CD4-positive, alpha-beta T cell treated with Interleukin-2 at 100 ng/mL for 4 hours (primary cell): Measurements from ENCODE around the gene PPP1R27.
"Not testable (repeated sequence)": the region's sequence is repeated elsewhere in the genome, so short reads cannot be mapped to it uniquely, and the experiment has no call there.

Source experiments
- DNase-seq: peaks from one replicate; pipeline ENCODE4 v3.0.0-alpha.2; 2020; ENCODE audit warnings: low spot score

The PPP1R27 gene

DNA sequence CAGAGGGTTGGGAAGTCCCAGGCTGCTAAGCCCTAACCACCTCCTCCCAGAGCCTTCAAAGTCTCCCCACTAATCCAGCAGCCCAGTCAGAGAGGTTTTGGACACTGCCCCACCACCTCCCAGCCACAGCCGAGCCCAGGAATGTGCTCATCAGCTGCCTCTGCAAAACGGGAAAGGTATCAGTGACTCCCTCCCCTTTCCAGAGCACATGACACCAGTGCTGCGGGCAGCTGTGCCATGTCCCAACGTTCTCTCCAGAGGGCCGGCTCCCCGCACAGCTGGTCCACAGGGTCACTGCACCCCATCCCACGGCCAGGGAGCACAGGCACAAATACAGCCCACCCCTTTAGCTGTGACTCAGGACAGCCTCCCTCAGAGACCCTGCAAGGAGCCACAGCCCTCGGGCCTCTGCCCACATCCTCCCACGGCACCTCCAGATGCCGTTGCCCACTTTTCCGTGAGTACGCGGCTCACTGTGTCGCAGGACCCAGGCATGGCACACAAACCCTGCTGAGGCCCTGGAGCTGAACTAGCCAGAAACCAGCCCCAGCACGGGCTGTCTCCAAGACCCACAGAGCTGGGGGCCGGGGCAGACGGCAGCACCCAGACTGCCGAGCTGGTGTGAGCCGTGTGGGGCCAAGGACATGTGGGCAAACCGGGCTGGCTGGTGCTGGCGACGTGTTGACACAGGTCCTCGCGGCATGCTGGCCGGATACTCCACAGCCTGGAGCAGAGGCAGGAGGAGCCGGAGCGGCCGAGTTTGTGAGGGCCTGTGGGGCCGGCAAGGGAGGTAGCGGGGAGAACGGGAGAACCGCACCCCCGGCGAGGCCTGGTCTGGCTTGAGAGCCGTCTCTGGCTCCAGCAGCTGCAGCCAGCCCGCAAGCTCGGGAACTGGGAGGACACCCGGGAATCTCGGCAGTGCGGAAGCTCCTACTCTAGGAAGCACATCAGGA, 6.3 kb upstream of the PPP1R27 start:
- no peak for DNase-seq

GRCh38 chr17:81840059-81840458, 5.2 kb upstream of the PPP1R27 start:
- DNase-seq, result not testable (repeated sequence)

DNA sequence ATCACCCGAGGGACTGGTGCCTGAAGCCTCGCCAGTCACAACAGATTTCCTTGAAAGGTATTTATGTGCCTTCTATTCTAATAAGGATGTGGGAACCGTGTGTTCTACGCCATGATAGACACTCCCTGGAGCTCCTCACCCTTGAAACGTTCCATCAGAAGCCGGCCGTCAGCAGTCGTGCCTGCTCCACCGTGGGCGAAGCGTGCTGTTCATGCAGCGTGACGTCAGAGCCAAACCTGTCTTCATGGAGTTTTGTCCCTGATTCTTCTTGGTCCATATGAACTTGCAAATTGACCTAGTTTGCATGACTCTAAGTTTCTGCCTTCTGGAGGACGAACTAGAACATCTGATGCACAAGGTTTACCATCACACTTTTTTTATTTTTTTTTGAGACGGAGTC, 4.5 kb upstream of the PPP1R27 start:
- DNase-seq, result no peak

DNA sequence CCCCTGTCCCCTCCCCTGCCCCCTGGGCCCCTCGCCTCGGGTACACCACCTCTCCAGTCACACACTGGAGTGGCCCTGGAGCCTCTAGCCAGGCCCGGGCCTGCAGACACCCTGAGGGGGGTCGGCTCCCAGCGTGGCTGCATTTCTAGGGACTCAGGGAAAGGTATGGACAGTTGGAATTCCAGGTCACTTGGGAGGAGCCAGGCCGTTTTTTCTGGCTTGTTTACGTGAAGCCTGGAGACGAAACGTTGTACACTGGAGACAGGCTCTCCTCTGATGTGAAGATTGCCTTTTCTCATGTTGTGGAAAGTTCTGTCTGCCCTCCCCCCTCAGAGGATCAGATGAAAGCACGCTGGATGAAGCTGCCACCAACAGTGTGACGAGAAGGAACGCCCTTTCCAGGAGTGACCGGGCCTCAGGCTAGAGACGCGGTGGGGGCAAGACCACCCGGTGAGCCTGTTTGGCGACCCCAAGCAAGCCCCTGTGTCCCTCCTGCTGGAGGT, 4.0 kb upstream of the PPP1R27 start:
- no peak for DNase-seq

DNA sequence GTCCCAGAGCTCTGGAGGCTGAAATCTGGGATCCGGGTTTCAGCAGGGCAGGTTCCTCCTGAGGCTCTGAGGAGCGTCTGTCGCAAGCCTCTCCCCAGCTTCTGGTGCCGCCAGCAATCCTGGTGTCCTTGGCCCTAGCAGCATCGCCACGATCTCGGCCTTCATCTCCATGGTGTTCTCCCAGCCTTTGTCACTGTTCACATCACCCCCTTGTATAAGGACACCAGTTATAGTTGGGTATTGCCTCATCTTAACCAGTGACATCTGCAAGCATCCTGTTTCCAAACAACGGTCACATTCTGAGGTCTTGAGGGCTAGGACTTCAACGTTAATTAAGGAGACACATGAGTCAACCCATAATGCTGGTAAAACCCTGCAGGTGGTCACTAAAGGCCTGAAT, 2.8 kb upstream of the PPP1R27 start:
- DNase-seq, result no peak

DNA sequence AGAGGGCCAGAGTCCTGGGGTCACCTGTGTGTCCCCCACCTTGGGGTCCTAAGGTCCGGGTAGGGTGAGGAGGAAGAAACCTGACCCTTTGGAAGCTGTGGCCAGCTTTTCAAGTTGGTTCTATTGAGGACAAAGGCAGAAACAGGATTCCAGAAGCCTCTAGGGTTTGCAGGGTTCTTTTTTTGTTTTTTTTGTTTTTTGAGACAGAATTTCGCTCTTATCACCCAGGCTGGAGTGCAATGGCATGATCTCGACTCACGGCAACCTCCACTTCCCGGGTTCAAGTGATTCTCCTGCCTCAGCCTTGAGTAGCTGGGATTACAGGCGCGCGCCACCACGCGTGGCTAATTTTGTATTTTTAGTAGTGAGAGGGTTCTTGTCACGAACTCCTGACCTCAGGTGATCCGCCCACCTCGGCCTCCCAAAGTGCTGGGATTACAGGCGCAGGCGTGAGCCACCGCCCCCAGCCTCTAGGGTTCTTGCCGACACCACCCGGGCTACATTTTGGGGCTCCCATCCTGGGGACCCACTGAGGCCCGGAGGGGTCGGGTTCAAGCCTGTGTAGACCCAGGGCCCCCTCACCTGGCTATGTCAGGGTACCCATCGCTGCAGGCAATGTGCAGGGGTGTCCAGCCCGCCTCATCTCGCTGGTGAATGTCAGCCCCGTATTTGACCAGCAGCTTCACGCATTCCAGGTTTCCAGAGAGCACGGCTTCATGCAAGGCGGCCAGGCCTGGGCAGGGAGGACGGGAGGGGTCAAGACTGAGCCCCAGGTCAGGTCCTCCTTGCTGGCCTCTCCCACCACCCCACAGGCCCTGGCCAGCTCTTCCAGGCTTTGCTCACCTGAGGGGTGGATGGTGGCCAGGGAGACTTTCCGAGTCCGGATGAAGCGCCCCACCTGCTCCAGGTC, 674 bp downstream of the PPP1R27 start:
- no peak for DNase-seq

DNA sequence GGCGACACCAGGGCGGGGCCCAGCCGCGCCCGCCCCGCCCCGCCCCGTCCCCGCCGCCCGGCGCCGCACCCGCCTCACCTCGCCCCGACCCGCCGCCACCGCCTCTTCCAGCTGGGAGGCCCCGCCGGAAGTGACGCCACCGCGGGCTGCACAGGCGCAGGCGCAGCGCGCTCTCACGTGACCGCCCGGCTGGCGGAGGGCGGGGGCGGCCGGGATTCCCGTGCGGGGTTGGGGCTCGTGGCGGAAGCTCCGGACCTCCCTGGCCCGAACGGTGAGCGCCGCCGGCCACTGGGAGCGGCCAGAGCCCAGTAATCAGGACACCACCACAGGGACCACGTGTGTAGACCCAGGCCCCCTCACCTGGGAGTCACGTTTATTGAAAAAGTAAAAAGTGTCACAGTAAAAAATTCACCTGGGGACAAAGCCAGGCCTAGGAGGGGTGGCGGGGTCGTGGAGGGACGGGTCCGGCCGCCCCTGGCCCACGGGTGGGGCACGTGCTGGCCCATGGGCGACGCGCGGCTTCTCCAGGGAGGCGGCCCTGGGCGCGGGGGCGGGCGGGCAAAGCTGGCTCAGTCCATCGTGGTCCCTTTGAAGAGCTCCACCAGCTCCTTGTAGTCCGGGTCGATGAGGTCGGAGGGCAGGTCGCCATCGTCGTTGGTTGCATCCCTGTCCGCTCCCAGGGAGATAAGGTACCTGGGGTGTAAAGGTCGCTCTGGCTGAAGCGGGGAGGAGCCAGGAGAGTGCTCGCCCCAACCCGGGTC, 1.5 kb downstream of the PPP1R27 start, which contains the start of gene MCRIP1:
Gene MCRIP1 (minus strand): TSS at position 132 of the 761 bp plus-strand sequence. CDS start 8,785 bp downstream, outside the sequence.
- DNase-seq, result peak; percentile 93

- peak; percentile 29 for DNase-seq
Observed at GRCh38 chr17:81832608-81833159, 2.2 kb downstream of the PPP1R27 start.

GRCh38 chr17:81831957-81832607, 2.8 kb downstream of the PPP1R27 start:
- DNase-seq, result peak; percentile 46

DNA sequence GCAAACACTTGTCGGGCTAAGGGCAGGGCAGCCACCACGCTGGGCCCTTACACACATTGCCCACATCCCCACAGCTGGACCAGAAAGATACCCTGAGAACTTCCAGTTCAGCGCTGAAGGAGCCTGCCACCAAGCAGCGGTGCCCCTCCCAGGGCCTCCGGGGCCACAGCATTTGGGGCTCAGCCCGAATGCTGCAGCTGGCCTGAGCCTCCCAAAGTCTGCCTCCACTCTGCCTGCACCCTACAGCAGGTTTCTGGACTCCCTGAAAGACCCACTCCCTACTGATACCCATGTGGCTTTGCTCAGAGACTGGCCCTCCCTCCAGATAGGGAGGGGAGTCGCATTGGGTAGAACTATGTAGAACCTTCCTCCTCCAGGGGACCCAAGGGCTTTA, 3.3 kb downstream of the PPP1R27 start:
- DNase-seq, result no peak

DNA sequence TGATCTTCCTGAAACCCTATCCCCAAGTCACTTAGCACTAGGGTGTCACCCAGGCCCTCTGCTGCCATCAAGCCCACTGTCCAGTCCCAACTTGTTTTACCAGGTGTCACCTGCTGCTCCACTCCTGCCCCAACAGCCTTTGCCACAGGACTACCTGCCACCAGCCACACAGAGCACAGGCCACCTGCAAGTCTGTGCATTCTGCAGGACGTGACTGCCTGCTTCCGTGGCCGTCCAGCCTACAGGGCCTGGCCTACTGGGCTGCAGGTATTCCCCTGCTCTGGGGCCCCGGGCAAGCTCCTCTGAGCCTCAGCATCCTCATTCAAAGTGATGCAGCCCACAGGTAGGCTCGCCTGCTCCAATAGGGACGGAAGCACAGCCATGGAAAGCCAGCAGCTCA, 5.0 kb downstream of the PPP1R27 start:
- no peak for DNase-seq

- DNase-seq, result no peak
Observed at GRCh38 chr17:81828656-81829055, 6.2 kb downstream of the PPP1R27 start.

DNA sequence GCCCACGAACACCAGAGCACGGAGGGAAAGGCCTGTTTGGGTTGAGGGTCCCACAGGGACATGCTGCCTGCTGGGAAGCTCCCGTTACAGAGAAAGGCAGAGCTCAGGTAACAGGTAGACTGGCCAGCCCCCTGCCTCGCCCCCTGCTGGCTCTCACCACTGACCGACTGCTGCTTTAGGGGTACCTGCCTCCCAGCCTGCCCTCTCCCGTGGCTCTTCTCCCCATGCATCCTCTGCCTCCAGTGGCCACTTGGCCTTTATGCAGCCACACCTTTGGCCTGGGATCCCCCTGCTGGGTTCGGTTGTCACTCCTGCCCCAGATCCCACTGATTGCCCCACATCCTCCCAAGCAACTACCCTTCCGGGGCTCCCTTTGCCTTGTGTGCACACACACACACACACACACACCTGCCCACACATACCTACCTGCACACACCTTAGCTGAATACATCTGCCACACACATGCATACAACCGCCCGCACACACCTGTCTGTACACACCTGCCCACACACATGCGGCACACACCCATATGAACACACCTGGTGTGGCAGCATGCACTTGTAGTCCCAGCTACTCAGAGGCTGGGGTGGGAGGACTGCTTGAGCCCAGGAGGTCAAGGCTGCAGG, 8.9 kb downstream of the PPP1R27 start:
- DNase-seq, result no peak

DNA sequence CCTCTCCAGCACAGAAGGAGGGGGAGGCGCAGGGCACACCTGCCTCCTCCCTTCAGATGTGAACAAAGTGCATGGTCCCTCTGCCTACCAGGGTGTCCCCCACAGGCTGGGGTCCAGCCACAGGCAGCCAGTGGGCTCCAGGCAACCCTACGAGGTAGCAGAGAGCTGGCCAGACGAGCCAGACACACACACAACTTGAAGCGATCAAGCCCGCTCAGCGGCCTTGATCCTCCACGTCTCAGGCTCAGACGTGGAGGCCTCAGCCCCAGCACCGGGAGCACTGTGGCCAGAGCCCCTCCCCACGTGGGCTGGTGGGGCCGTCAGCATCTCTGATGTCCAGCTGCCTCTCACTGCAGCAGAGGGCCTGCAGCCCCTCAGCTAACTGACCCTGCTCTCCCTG, 10.3 kb downstream of the PPP1R27 start:
- DNase-seq, result no peak

DNA sequence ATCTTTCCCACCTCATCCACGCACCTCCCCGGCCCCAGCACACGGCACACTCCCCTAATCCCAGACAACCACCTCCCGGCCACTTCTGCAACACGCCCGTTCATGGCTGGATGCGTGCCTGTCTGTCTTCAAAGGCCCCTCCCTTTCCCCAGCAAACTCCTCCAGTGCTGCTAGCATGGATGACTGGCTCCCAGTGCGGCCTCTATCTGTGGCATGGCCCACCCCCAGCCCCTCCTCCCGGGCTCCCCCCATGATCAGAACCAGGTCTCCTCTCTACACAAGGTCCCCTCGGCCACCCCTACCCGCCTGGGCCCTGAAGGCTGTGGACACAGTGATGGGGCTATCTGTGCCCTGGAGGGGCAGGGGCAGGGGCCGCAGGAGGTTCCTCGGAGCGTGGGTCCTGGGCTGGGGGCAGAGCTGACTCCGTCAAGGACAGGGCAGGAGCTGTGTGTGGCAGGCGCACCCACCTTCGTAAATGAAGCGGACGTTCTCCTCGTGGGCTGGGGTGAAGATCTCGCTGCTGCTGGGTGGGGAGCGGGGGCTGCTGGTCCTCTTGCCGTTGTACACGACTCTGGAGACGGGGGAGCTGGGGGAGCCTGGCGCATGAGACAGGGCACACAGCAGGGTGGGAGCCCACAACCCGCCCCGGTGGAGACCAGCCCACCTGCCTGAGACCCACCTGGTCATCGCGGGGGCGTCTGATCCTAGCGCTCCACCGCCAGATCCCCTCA, 10.9 kb downstream of the PPP1R27 start:
- DNase-seq, result no peak

DNA sequence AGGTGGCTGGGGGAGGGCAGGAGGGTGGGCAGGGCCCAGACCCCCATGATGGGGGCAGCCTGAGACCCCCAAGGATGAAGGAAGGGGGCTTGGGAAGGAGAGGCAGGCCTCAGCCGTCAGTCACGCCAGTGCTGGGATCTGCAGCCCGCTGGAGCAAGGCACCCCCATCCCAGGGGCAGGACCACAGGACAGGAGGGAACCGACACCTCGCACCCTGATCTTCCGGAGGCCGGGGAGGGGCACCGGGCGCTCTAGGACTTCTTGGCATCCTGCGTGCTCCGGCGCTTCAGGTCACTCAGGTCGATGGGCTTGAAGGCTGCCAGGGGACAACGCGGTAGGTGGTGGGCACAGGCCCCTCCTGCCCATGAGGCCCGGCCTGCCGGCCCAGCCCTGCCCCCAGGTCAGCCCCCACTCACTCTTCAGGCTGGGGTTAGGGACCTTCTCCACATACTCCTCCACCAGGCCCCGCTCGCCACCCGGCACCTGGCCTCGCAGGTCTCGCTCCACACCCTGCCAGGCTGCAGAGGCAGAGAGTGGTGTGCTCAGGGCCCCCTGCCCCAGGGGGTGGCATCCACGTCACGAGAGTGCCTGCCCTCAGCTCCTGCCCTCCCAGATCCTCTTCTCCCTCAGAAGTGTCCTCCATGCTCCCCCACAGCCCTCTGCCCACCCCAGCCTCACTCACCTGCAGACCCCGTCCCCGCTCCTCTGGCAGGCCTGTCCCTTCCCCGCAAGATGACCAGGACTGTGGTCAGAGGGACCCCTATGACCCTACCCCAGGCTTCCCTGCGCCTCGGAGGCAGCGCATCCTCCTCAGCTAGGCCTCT, 11.6 kb downstream of the PPP1R27 start:
- DNase-seq, result no peak

GRCh38 chr17:81822312-81822637, 12.6 kb downstream of the PPP1R27 start:
- no peak for DNase-seq

- peak; percentile 33 for DNase-seq
Observed at GRCh38 chr17:81821603-81822311, 13.1 kb downstream of the PPP1R27 start.
